Upper lobe of left lung (tissue), 4 donors: ENCODE data around the gene LRRC39.

Experiments used
- EP300 ChIP-seq, 4 donors: sonication (generic); formaldehyde crosslinking; IDR thresholded peaks; one replicate each; pipeline ENCODE4 v1.5.1; 2017; ENCODE audit warnings: antibody characterized with exemption in 4 of 4, control low read depth in 2 of 4
- POLR2A ChIP-seq, 4 donors: fragments of 450-650 bp; IDR thresholded peaks; one replicate each; pipeline ENCODE4 v1.5.1; 2016 to 2017; ENCODE audit warnings: antibody characterized with exemption in 4 of 4, mild to moderate bottlenecking in 2 of 4
- TF ChIP-seq, protein P1 (sequence below), 6 experiments: fragments of 450-650 bp in 4 of 6; fragments of 200-600 bp in 2 of 6; sonication (generic) in 2 of 6; IDR thresholded peaks; one replicate each; pipeline ENCODE4 v1.5.1; 2016 to 2019; ENCODE audit warnings: antibody characterized with exemption in 6 of 6

- TF ChIP-seq, protein P1, sequence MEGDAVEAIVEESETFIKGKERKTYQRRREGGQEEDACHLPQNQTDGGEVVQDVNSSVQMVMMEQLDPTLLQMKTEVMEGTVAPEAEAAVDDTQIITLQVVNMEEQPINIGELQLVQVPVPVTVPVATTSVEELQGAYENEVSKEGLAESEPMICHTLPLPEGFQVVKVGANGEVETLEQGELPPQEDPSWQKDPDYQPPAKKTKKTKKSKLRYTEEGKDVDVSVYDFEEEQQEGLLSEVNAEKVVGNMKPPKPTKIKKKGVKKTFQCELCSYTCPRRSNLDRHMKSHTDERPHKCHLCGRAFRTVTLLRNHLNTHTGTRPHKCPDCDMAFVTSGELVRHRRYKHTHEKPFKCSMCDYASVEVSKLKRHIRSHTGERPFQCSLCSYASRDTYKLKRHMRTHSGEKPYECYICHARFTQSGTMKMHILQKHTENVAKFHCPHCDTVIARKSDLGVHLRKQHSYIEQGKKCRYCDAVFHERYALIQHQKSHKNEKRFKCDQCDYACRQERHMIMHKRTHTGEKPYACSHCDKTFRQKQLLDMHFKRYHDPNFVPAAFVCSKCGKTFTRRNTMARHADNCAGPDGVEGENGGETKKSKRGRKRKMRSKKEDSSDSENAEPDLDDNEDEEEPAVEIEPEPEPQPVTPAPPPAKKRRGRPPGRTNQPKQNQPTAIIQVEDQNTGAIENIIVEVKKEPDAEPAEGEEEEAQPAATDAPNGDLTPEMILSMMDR (IDR thresholded peaks at IDR 0.05), result no peak
- TF ChIP-seq EP300 (IDR thresholded peaks at IDR 0.05) (no peak), POLR2A (IDR thresholded peaks at IDR 0.05) (no peak)
These were observed 15.2 kb downstream of the LRRC39 start for GRCh38 chr1:100162881-100163280.
